ENCODE results near the gene RPL3. TPM values are rescaled to one million over a fixed set of nuclear protein-coding genes. Genes with fewer than 3 reads are reported as not detected.
A peak's percentile ranks its signal among the peaks of the same experiment; 100 is the strongest.

Gene RPL3
- total and polyA plus RNA-seq, 2 experiments from 2014 or later: 1,044 to 2,461 TPM

DNA sequence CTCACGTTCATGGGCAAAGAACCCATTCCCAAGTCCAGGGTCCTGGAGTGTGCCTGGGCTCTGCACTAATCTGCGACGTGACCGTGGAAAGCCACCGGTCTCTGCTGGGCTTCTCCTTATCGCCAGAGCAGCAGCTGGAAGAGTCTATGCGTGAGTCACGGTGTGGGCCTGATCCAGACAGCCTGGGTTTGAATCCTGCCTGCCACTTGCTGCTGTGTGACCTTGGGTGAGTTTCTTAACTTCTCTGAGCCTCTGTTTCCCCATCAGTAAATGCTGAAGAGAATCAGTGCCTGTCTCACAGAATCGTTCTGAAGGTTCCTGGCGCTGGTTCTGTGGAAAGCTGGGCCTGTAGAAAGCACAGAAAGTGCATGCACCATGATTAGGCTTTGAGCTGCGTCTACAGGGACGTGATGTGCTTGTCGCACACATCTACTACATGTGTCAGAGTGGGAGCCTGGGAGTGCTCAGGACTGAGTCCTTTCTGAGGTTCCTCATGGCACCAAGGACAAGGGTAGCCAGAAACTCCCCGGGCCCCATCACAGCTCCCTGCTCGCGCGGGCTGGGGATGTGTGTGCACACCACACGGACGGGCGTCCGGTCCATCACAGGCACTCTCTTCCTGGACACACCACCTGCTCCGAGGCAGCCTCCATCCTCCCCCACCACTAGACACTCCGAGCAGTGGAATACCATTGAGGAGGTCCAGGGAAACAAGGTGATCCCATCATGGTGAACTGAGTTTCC, 54.1 kb downstream of the RPL3 start:
- no peak overlapping the region for H3K4me3 ChIP-seq
- DNase-seq (ENCODE audit: low spot score): no peak
- no peaks in the 10 kb centered on the region for H3K4me1 ChIP-seq (ENCODE audit: insufficient read depth)
- no peaks in the 10 kb centered on the region for H3K9me3 ChIP-seq (ENCODE audit: low read depth)
- H3K36me3 ChIP-seq (replicated peaks; ENCODE audit: insufficient read depth, low read depth): no peaks in the 10 kb centered on the region
- WGBS (ENCODE audit: low lambda C conversion rate, missing lambda C conversion rate): 93% methylated on average over 23 of the region's 23 CpGs
- H2AFZ ChIP-seq: no peak overlapping the region
- no peaks in the 10 kb centered on the region for H3K79me2 ChIP-seq
- no peaks in the 10 kb centered on the region for H4K20me1 ChIP-seq (ENCODE audit: insufficient read depth, poor library complexity, severe bottlenecking)
- TF ChIP-seq EZH2phosphoT487 (IDR thresholded peaks at IDR 0.05; ENCODE audit: low read depth, severe bottlenecking, unreplicated experiment) (no peak), EZH2 (IDR thresholded peaks at IDR 0.05; ENCODE audit: borderline replicate concordance) (no peak)
- TF ChIP-seq, protein P1, sequence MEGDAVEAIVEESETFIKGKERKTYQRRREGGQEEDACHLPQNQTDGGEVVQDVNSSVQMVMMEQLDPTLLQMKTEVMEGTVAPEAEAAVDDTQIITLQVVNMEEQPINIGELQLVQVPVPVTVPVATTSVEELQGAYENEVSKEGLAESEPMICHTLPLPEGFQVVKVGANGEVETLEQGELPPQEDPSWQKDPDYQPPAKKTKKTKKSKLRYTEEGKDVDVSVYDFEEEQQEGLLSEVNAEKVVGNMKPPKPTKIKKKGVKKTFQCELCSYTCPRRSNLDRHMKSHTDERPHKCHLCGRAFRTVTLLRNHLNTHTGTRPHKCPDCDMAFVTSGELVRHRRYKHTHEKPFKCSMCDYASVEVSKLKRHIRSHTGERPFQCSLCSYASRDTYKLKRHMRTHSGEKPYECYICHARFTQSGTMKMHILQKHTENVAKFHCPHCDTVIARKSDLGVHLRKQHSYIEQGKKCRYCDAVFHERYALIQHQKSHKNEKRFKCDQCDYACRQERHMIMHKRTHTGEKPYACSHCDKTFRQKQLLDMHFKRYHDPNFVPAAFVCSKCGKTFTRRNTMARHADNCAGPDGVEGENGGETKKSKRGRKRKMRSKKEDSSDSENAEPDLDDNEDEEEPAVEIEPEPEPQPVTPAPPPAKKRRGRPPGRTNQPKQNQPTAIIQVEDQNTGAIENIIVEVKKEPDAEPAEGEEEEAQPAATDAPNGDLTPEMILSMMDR (IDR thresholded peaks at IDR 0.05; ENCODE audit: poor library complexity): no peak
- H3K4me2 ChIP-seq: no peak overlapping the region
- H3K27ac ChIP-seq: no peak overlapping the region
- no peaks in the 10 kb centered on the region for H3K27me3 ChIP-seq
- H3K9me2 ChIP-seq (replicated peaks; ENCODE audit: insufficient read depth): no peaks in the 10 kb centered on the region

DNA sequence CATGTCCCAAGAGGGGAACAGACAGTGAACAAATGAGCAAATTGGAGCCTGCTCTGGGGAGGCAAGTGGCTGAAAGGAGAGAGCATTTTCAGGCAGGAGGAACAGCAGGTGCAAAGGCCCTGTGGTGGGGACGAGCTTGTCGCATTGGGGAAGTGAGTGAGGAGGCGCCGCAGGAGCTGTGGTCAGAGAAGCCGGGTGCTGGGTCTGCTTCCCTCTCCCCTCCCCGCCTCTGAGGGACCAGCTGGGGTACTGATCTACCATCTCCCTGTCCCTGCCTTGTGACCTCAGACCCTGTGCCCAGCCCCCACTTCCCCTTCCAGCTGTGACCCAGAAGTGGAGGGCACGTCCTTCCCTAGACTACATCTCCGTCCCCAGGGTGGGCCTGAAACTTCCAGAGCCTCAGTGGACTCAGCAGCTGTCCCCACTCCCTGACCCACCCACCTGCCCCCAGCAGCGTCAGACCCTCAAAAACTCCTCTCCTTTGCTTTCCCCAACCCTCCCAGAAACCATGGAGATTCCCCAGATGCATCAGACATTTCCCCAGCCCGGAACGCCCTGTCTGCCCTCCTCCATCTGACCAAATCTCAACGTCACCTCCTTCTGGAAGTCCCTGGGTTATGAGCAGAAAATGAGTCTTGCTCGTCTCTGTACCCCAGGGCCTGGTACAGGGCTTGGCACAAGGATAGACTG, 54.9 kb downstream of the RPL3 start:
- no peak for TF ChIP-seq EZH2phosphoT487 (IDR thresholded peaks at IDR 0.05; ENCODE audit: low read depth, severe bottlenecking, unreplicated experiment)
- no peak for TF ChIP-seq EZH2 (IDR thresholded peaks at IDR 0.05; ENCODE audit: borderline replicate concordance)
- TF ChIP-seq, protein P1 (IDR thresholded peaks at IDR 0.05; ENCODE audit: poor library complexity): no peak
- WGBS (ENCODE audit: low lambda C conversion rate, missing lambda C conversion rate): 90% methylated on average over 12 of the region's 13 CpGs
- no peaks in the 10 kb centered on the region for H3K9me3 ChIP-seq (ENCODE audit: low read depth)
- no peaks in the 10 kb centered on the region for H3K27me3 ChIP-seq
- no peaks in the 10 kb centered on the region for H3K4me1 ChIP-seq (ENCODE audit: insufficient read depth)
- no peak for DNase-seq (ENCODE audit: low spot score)
- H3K27ac ChIP-seq: no peak overlapping the region
- H3K4me3 ChIP-seq: no peak overlapping the region
- no peaks in the 10 kb centered on the region for H3K79me2 ChIP-seq
- H3K36me3 ChIP-seq (replicated peaks; ENCODE audit: insufficient read depth, low read depth): no peaks in the 10 kb centered on the region
- H4K20me1 ChIP-seq (ENCODE audit: insufficient read depth, poor library complexity, severe bottlenecking): no peaks in the 10 kb centered on the region
- H2AFZ ChIP-seq: no peak overlapping the region
- no peaks in the 10 kb centered on the region for H3K9me2 ChIP-seq (replicated peaks; ENCODE audit: insufficient read depth)
- H3K4me2 ChIP-seq: no peak overlapping the region

DNA sequence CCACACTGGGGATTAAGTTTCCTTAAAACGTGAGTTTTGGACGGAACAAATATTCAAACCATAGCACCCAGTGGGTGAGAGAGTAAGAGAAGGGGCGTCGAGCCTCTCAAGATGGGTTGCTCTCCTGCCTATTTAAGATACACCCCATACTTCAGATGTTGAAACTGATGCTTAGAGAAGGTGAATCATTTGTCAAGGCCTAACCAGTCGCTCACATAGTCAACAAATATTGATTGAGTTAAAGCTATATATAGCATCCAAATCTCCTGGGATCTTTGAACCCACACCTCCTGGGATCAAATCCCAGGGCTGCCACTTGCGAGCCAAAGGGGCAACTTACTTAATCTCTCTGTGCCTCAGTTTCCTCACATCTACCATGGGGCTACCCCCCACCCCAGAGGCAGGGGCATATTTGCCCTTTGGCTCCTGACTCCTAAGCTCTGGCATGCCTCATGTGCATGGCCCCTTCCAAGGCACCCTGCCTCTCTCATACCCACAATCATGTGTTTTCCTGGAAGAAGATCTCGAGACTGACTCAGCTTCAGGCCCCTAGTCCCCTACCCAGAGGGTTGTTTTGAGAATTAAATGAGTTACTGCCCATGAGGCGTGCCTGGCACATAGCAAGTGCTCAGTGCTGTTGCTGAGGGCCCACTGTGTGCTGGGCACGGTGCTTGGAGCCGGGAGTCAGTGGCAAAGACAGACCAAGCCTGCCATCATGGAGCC, 55.6 kb downstream of the RPL3 start:
- DNase-seq (ENCODE audit: low spot score): no peak
- H3K4me2 ChIP-seq: no peak overlapping the region
- no peak overlapping the region for H3K27ac ChIP-seq
- H4K20me1 ChIP-seq (ENCODE audit: insufficient read depth, poor library complexity, severe bottlenecking): no peaks in the 10 kb centered on the region
- WGBS (ENCODE audit: low lambda C conversion rate, missing lambda C conversion rate): 89% methylated on average over 10 of the region's 10 CpGs
- H3K4me1 ChIP-seq (ENCODE audit: insufficient read depth): no peaks in the 10 kb centered on the region
- H3K9me3 ChIP-seq (ENCODE audit: low read depth): no peaks in the 10 kb centered on the region
- TF ChIP-seq EZH2phosphoT487 (IDR thresholded peaks at IDR 0.05; ENCODE audit: low read depth, severe bottlenecking, unreplicated experiment) (no peak), EZH2 (IDR thresholded peaks at IDR 0.05; ENCODE audit: borderline replicate concordance) (no peak)
- TF ChIP-seq, protein P1 (IDR thresholded peaks at IDR 0.05; ENCODE audit: poor library complexity): no peak
- no peaks in the 10 kb centered on the region for H3K9me2 ChIP-seq (replicated peaks; ENCODE audit: insufficient read depth)
- no peak overlapping the region for H3K4me3 ChIP-seq
- no peak overlapping the region for H2AFZ ChIP-seq
- no peaks in the 10 kb centered on the region for H3K79me2 ChIP-seq
- H3K27me3 ChIP-seq: no peaks in the 10 kb centered on the region
- H3K36me3 ChIP-seq (replicated peaks; ENCODE audit: insufficient read depth, low read depth): no peaks in the 10 kb centered on the region

Small RNAs within 50 kb of the gene (small RNA-seq; reads per million reads assigned to genes)
- gene SNORD43 (not detected), gene SNORD83A (20,357 reads per million, percentile 100 among the genes with 10 or more reads in this experiment), gene SNORD83B (not detected)

Other genes with a start within 250 kb of the RPL3 start
- gene APOBEC3G, start 242.3 kb downstream of the RPL3 start, total RNA-seq: 4.6 and 4.8 TPM in 2 replicates
- gene APOBEC3G, start 242.3 kb downstream of the RPL3 start, polyA plus RNA-seq: 1.2 and 1.3 TPM in 2 replicates
- gene APOBEC3H, start 222.4 kb downstream of the RPL3 start, total RNA-seq: not detected in 2 replicates
- gene APOBEC3H, start 222.4 kb downstream of the RPL3 start, polyA plus RNA-seq: not detected in 2 replicates
- gene CBX7, start 166.9 kb downstream of the RPL3 start, total RNA-seq: 3.2 and 9.6 TPM in 2 replicates
- gene CBX7, start 166.9 kb downstream of the RPL3 start, polyA plus RNA-seq: 4.2 and 9.5 TPM in 2 replicates
- 3.9 and 4.3 TPM in 2 replicates for gene PDGFB, start 74.6 kb downstream of the RPL3 start, total RNA-seq
- 2.5 and 4.1 TPM in 2 replicates for gene PDGFB, start 74.6 kb downstream of the RPL3 start, polyA plus RNA-seq
- 15.8 and 23.1 TPM in 2 replicates for gene SYNGR1, start 30.4 kb upstream of the RPL3 start, total RNA-seq
- 58.8 and 92.7 TPM in 2 replicates for gene SYNGR1, start 30.4 kb upstream of the RPL3 start, polyA plus RNA-seq
- gene TAB1, start 80.2 kb upstream of the RPL3 start, total RNA-seq: 13.3 and 14.0 TPM in 2 replicates
- 8.6 and 10.7 TPM in 2 replicates for gene TAB1, start 80.2 kb upstream of the RPL3 start, polyA plus RNA-seq
- gene MGAT3, start 137.4 kb upstream of the RPL3 start, total RNA-seq: 20.0 and 22.3 TPM in 2 replicates
- gene MGAT3, start 137.4 kb upstream of the RPL3 start, polyA plus RNA-seq: 5.5 and 7.0 TPM in 2 replicates
- gene MIEF1, start 182.7 kb upstream of the RPL3 start, total RNA-seq: 25.8 and 31.8 TPM in 2 replicates
- 17.5 and 22.2 TPM in 2 replicates for gene MIEF1, start 182.7 kb upstream of the RPL3 start, polyA plus RNA-seq
- gene ATF4, start 200.9 kb upstream of the RPL3 start, total RNA-seq: 231 and 271 TPM in 2 replicates
- gene ATF4, start 200.9 kb upstream of the RPL3 start, polyA plus RNA-seq: 144 and 170 TPM in 2 replicates
- 82.9 and 84.0 TPM in 2 replicates for gene RPS19BP1, start 213.1 kb upstream of the RPL3 start, total RNA-seq
- 117 and 118 TPM in 2 replicates for gene RPS19BP1, start 213.1 kb upstream of the RPL3 start, polyA plus RNA-seq